Measurements from ENCODE around the gene BRMS1L.
A peak's percentile ranks its signal among the peaks of the same experiment; 100 is the strongest.

- TF ChIP-seq CTCF (IDR thresholded peaks at IDR 0.05): peak in 4 of 6 experiments; percentile 43 to 71 (median 54)
- TF ChIP-seq POLR2A (IDR thresholded peaks at IDR 0.05): peak; percentile 95 to 98
These were observed 17.2 kb upstream of the BRMS1L start, which contains the start of gene RALGAPA1 for GRCh38 chr14:35808638-35809563.

Data from adrenal gland (tissue), 5 donors.